Activated T-cell treated with anti-CD3 and anti-CD28 coated beads, Interleukin-2, amount 50 U/mL, for 72 hours (primary cell): Measurements from ENCODE around the gene MMS22L. TPM values are rescaled to one million over a fixed set of nuclear protein-coding genes. Genes with fewer than 3 reads are reported as not detected.
A peak's percentile ranks its signal among the peaks of the same experiment; 100 is the strongest.

Source experiments
- ATAC-seq, 2 donors: fragments of 150-1000 bp; cut with Tn5 transposase; replicated peaks in 1 of 2; 2 replicates each; pipeline ENCODE4 v1.10.0; 2021; ENCODE audit warnings: moderate library complexity in 2 of 2, mild to moderate bottlenecking in 1 of 2
- DNase-seq, 2 donors: peaks; one replicate each; pipeline ENCODE4 v3.0.0; 2021 to 2022; ENCODE audit warnings: mixed read lengths in 1 of 2
- H3K27ac Mint-ChIP-seq: one replicate; pipeline ENCODE4 v1.8.0; 2022; ENCODE audit warnings: mild to moderate bottlenecking, moderate library complexity, mixed read lengths
- H3K27me3 Mint-ChIP-seq: one replicate; pipeline ENCODE4 v1.8.0; 2022; ENCODE audit warnings: low read depth, mixed read lengths
- H3K36me3 Mint-ChIP-seq, 2 donors: one replicate each; pipeline ENCODE4 v1.8.0; 2022; ENCODE audit warnings: mixed read lengths in 2 of 2, mild to moderate bottlenecking in 1 of 2; ENCODE audit not compliant: insufficient read depth in 2 of 2
- H3K4me1 Mint-ChIP-seq: one replicate; pipeline ENCODE4 v1.8.0; 2022; ENCODE audit warnings: low read depth, mixed read lengths
- H3K4me3 Mint-ChIP-seq, 2 donors: one replicate each; pipeline ENCODE4 v1.8.0; 2022; ENCODE audit warnings: mild to moderate bottlenecking in 2 of 2, mixed read lengths in 2 of 2, moderate library complexity in 2 of 2
- H3K9me3 Mint-ChIP-seq, 2 donors: one replicate each; pipeline ENCODE4 v1.8.0; 2022; ENCODE audit warnings: mixed read lengths in 2 of 2
- total RNA-seq, 2 donors: library from RNA; stranded (reverse); gene quantifications; one replicate each; pipeline ENCODE4 v1.2.3, GENCODE V29; 2022

Gene MMS22L
- total RNA-seq, 2 donors from 2014 or later: 47.3 to 59.1 TPM

DNA sequence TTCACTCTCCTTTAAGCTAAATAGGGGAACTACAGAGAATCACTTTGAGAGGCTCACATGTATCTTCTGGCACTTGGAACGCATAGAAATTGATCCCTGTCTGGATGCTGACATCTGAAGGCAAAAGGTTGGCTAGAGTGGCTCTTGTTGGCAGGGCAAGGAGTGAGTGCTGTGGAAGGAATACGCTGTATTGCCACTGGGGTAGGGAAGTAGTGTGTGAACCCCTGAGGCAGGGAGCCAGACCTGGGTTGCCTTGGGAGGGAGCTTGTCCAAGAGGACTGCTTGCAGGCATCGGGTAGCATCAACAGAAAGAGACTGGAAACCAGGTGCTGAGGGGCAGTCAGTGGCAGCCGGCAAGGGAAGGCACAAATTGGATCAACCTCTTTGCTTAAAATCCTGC lies 8.9 kb upstream of the MMS22L start:
- no peak for ATAC-seq
- H3K4me3 Mint-ChIP-seq: no peak overlapping the region
- peaks cover 31% of the 10 kb centered on the region for H3K27me3 Mint-ChIP-seq
- H3K4me1 Mint-ChIP-seq: no peaks in the 10 kb centered on the region
- H3K36me3 Mint-ChIP-seq: no peaks in the 10 kb centered on the region
- peaks cover 0 to 2% of the 10 kb centered on the region in 2 donors for H3K9me3 Mint-ChIP-seq
- DNase-seq: no peak
- no peak overlapping the region for H3K27ac Mint-ChIP-seq

DNA sequence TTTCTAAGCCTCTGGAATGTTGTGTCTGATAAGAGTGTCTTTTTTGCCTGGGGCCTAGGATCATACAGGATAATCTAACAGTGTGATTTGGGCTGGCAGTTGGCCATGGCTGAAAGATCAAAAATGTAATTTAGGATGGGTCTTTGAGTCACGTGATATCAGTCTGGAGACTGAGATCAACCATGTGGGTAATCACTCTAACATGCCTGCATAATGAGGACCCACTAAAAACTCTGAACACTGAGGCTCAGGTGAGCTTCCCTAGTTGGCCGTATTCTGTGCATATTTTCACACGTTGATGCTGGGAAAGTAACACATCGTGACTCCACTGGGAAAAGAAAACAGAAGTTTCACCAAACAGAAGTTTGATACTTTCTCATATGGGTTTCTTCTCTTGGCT lies 6.3 kb upstream of the MMS22L start:
- ATAC-seq (no peak), DNase-seq (no peak)
- Mint-ChIP-seq H3K36me3 (no peaks in the 10 kb centered on the region), H3K27me3 (peaks cover 17% of the 10 kb centered on the region), H3K4me1 (no peaks in the 10 kb centered on the region), H3K27ac (no peak overlapping the region), H3K4me3 (no peak overlapping the region), H3K9me3 (peaks cover 0 to 2% of the 10 kb centered on the region in 2 donors)

DNA sequence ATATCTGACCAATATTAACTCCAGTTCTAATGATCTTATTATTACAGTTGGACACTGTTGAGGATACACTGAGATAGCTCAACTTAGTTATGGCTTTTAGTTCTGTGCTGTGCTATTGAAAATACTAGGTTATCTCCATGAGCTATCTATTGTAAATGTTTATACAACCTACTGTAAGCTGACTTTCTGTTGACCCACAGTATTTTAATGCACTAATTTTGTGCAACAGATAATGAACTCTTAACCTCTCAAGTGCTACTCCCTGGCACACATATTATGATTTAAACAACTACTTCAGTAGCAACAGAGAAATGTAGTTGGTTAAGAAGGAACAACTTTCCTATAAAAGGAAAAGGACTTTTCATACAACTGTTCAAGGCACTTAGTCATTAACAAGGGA lies 5.2 kb upstream of the MMS22L start:
- Mint-ChIP-seq H3K27me3 (peaks cover 7% of the 10 kb centered on the region), H3K27ac (no peak overlapping the region), H3K4me3 (no peak overlapping the region), H3K36me3 (no peaks in the 10 kb centered on the region), H3K4me1 (peaks cover 9% of the 10 kb centered on the region), H3K9me3 (peaks cover 0 to 2% of the 10 kb centered on the region in 2 donors)
- DNase-seq (no peak), ATAC-seq (no peak)

DNA sequence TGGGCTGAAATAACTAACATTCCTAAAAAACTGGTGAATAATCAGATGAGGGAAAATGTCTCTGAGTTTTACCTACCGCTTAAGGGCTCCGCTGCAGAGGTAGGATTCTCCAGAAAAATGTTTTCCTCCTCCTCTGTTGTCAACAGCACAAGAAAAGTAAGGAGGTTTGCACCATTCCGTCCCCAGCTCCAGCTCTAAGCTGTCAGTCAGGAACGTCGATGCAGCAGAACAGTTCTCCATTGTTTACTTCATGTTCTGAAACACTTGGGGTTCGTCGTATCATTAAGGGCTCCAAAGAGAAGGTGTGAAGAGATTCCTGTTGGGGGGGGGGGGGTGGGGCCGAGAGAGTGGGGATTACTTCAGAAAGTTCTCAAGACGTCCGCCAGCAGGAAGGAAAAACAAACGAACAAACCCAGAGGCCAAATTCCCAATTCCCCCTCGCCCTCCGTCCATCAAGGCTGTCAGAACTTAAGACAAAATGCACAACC lies 734 bp downstream of the MMS22L start:
- Mint-ChIP-seq H3K4me3 (peak overlapping the region; percentile 93), H3K36me3 (peaks cover 6 to 13% of the 10 kb centered on the region in 2 donors)

DNA sequence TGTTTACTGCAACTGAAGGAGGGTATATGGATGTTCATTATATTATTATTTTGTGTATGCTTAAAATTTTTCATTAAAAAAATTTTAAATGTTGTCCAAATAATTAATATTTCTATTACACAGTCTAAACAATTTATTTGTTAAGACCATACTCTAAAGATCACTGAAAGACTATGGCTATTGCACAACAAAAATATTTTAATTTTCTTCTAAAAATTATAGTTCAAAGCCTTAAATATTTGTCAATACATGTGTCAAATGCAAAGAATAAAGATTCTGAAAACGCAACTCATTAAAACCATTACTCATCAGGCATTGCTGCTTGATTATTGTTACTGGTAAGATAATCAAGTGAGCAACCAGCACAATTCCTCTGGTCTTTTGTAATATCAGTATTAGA lies 2.2 kb downstream of the MMS22L start:
- peak overlapping the region; percentile 93 for H3K4me3 Mint-ChIP-seq
- no peaks in the 10 kb centered on the region for H3K27me3 Mint-ChIP-seq
- ATAC-seq (no peak), DNase-seq (no peak)
- H3K4me1 Mint-ChIP-seq: peaks cover 22% of the 10 kb centered on the region
- no peaks in the 10 kb centered on the region for H3K9me3 Mint-ChIP-seq
- H3K36me3 Mint-ChIP-seq: peaks cover 8 to 19% of the 10 kb centered on the region in 2 donors
- no peak overlapping the region for H3K27ac Mint-ChIP-seq

More for the DNA sequence above, 734 bp downstream of the MMS22L start:
- Mint-ChIP-seq H3K27me3 (no peaks in the 10 kb centered on the region), H3K4me1 (peaks cover 22% of the 10 kb centered on the region), H3K9me3 (no peaks in the 10 kb centered on the region), H3K27ac (peak overlapping the region; percentile 75)
- peak in 1 of 2 donors; percentile 1 for DNase-seq
- no peak for ATAC-seq

DNA sequence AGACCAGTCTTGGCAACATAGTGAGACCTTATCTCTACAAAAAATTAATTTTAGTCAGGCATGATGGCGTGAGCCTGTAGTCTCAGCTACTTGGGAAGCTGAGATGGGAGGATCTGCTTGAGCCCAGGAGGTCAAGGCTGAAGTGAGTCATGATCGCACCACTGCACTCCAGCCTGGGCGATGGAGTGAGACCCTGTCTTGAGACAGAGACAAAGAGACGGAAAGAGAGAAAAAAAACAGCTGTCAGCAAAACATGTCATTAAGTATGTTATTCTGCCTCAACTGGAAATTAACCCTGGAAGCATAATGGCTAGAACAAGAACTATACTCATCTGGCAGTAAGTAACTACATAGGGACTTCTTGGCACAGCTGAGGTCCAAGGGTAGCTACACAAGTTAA lies 7.2 kb downstream of the MMS22L start:
- Mint-ChIP-seq H3K27ac (no peak overlapping the region), H3K27me3 (no peaks in the 10 kb centered on the region), H3K36me3 (peaks cover 12 to 39% of the 10 kb centered on the region in 2 donors), H3K4me3 (no peak overlapping the region), H3K9me3 (no peaks in the 10 kb centered on the region), H3K4me1 (peaks cover 11% of the 10 kb centered on the region)
- DNase-seq (no peak), ATAC-seq (no peak)

DNA sequence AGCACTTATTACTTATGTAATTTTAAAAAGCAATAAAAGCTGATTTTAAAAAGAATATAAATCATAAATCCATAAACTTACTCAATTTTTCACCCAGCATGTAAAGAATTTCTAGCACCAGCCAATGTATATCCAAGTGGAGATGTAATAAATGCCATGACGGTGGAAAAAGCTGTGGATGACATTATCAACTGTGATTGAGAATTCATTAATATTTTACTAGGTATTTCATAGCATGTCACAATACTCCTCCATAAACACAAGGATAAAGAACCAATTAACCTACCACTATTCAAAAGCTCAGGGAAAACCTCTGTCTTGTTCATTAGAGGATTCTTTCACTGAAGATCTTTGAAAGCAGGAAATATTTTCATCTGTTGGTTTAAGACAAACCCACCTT lies 13.2 kb downstream of the MMS22L start:
- peaks cover 13 to 45% of the 10 kb centered on the region in 2 donors for H3K36me3 Mint-ChIP-seq
- peaks cover 11% of the 10 kb centered on the region for H3K4me1 Mint-ChIP-seq
- DNase-seq: no peak
- no peak overlapping the region for H3K27ac Mint-ChIP-seq
- ATAC-seq: no peak
- no peak overlapping the region for H3K4me3 Mint-ChIP-seq
- H3K9me3 Mint-ChIP-seq: peaks cover 0 to 2% of the 10 kb centered on the region in 2 donors
- H3K27me3 Mint-ChIP-seq: no peaks in the 10 kb centered on the region

DNA sequence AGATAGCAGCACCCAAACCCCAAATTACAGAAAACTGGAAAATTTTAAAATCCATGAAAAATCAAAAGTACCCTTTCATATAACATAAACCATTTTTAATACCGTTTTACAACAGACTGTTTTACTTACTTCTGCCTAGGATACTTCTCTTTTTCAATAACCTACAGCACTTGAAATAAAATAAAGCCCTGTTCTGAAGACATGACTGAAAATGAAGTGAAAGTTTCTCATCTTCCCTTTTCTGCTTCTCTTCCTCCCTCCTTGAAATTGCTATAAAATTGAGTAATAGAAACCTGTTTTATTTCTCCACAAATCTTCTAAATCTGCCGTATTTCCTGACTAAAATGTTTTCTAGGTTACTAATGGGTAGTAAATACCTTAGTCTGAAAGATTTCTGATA lies 20.3 kb downstream of the MMS22L start:
- H3K27ac Mint-ChIP-seq: no peak overlapping the region
- no peaks in the 10 kb centered on the region for H3K27me3 Mint-ChIP-seq
- peaks cover 0 to 2% of the 10 kb centered on the region in 2 donors for H3K9me3 Mint-ChIP-seq
- ATAC-seq (no peak), DNase-seq (no peak)
- H3K4me3 Mint-ChIP-seq: no peak overlapping the region
- no peaks in the 10 kb centered on the region for H3K4me1 Mint-ChIP-seq
- peaks cover 17 to 52% of the 10 kb centered on the region in 2 donors for H3K36me3 Mint-ChIP-seq

DNA sequence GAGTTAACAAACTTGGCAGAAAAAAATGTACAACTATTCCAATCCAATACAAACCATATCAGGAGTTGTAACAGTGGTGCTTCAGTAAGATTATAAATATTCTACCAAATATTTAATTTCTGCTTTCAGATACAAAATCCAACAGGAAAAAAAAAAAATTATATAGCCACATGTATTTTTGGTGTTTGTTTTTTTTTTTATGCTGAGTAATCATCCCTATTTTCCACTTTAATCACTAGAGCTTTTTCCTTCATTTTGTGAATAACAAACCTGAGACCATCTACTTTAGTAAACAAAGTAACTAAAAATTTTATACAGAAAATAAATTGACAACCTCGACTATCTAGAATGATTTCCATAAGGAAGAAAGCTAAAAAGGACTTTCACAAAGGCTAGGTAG lies 36.2 kb downstream of the MMS22L start:
- no peaks in the 10 kb centered on the region for H3K27me3 Mint-ChIP-seq
- H3K4me1 Mint-ChIP-seq: no peaks in the 10 kb centered on the region
- no peak overlapping the region for H3K27ac Mint-ChIP-seq
- H3K4me3 Mint-ChIP-seq: no peak overlapping the region
- peaks cover 0 to 4% of the 10 kb centered on the region in 2 donors for H3K9me3 Mint-ChIP-seq
- DNase-seq (no peak), ATAC-seq (no peak)
- peaks cover 8 to 18% of the 10 kb centered on the region in 2 donors for H3K36me3 Mint-ChIP-seq

DNA sequence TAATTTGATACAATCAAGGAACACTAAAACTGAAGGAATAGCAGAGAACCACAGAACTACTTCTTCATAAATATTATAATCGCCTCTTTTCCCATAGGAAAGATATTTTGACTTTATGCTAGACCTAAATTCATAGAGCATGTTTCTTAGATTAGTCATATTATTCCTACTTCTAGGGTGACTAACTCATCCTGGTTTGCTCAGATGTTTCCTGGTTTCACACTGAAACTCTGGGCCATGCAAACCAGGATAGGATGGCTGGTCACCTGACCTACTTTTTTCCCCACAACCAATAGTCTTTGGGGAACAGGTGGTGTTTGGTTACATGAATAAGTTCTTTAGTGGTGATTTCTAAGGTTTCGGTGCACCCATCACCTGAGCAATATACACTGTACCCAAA lies 42.8 kb downstream of the MMS22L start:
- Mint-ChIP-seq H3K4me1 (no peaks in the 10 kb centered on the region), H3K27me3 (no peaks in the 10 kb centered on the region), H3K36me3 (peaks cover 15 to 27% of the 10 kb centered on the region in 2 donors), H3K9me3 (peaks cover 0 to 4% of the 10 kb centered on the region in 2 donors), H3K27ac (no peak overlapping the region), H3K4me3 (no peak overlapping the region)
- DNase-seq (no peak), ATAC-seq (no peak)

DNA sequence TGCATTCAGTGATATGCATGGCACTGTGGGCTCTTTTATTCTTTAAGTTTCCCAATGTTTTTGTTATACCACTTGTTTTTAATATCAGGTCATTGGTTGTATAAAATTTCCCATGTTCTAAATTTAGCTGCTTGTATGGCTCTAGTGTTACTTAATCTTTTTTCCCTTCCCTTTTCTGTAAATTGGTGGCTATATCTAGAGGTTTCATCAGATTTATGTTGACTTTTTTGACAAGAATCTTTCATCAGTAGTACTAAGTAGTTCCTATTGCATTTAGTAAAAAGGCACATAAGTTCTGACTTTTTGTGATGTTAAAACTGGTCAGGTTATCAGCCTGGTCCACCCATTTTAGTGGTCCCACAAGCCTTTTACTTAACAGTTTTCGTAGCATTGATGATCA lies 51.1 kb downstream of the MMS22L start:
- no peaks in the 10 kb centered on the region for H3K4me1 Mint-ChIP-seq
- peaks cover 10 to 37% of the 10 kb centered on the region in 2 donors for H3K36me3 Mint-ChIP-seq
- DNase-seq: no peak
- no peak overlapping the region for H3K27ac Mint-ChIP-seq
- H3K4me3 Mint-ChIP-seq: no peak overlapping the region
- no peak for ATAC-seq
- H3K27me3 Mint-ChIP-seq: no peaks in the 10 kb centered on the region
- no peaks in the 10 kb centered on the region for H3K9me3 Mint-ChIP-seq

DNA sequence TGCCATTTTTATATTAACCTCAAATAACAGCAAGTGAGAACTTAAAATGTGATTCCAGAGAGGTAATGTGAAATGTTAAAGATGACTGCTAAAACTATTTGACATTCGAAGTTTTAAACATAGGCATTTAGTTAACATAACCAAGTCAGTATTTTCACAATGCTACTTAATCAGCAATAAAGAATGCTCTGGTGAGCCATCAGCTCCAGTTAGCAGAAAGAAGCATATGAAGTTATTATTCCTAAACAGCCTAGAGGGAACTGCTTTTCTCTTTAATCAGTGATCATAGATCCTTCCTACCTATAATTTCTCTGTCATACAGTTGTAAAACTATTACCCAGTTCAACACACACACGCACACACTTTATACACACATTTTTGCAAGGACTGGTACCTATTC lies 60.1 kb downstream of the MMS22L start:
- no peaks in the 10 kb centered on the region for H3K4me1 Mint-ChIP-seq
- no peak overlapping the region for H3K4me3 Mint-ChIP-seq
- H3K36me3 Mint-ChIP-seq: peaks cover 6 to 12% of the 10 kb centered on the region in 2 donors
- no peak for ATAC-seq
- no peaks in the 10 kb centered on the region for H3K27me3 Mint-ChIP-seq
- no peaks in the 10 kb centered on the region for H3K9me3 Mint-ChIP-seq
- no peak overlapping the region for H3K27ac Mint-ChIP-seq
- DNase-seq: no peak

DNA sequence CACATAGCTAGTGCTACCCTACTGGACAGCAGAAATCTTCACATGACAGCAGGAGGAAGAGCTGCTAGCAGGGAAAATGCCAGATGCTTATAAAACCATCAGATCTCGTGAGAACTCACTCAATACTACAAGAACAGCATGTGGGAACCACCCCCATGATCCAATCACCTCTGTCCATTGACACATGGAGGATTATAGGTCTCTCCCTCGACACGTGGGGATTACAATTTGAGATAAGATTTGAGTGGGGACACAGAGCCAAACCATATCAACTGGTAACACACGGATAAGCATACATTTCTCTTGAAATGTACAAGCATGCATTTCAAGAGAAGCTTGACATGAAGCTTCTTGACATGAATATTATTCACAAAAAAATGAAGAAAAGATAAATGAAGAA lies 64.1 kb downstream of the MMS22L start:
- Mint-ChIP-seq H3K36me3 (peaks cover 4 to 10% of the 10 kb centered on the region in 2 donors), H3K4me3 (no peak overlapping the region), H3K27ac (no peak overlapping the region), H3K4me1 (peaks cover 6% of the 10 kb centered on the region), H3K9me3 (no peaks in the 10 kb centered on the region), H3K27me3 (no peaks in the 10 kb centered on the region)
- ATAC-seq (no peak), DNase-seq (no peak)

DNA sequence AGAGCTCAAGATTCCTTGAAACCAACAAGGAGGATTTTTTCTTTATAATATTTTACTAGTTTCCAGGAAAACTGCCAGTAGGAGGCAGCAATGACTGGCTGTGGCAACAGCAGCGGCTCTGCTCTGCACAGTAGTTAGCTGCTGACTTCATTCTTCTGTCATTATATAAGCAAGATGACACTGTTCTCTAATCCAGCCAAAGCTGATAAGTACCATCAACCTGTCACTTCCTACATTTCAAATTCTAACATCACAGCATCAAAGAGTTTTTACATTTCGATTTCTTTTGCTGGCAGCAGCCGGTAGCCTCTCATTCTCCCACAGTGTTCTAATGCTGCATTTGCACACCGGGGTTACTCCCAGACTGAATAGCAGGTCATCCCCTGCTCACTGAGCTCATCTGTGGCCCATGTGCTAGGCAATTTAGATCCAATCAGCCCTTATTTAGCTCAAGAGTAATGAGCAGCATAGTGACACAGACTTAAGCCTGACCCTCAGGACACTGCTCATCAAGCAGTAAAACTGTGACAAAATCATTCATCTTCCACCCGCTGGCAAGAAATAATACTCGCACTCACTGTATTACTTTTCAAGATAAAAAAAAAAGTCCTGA lies 67.8 kb downstream of the MMS22L start:
- ATAC-seq (peak in 1 of 2 donors; percentile 49), DNase-seq (no peak)
- H3K36me3 Mint-ChIP-seq: peaks cover 3 to 6% of the 10 kb centered on the region in 2 donors
- H3K27ac Mint-ChIP-seq: no peak overlapping the region
- H3K9me3 Mint-ChIP-seq: no peaks in the 10 kb centered on the region
- peaks cover 6% of the 10 kb centered on the region for H3K4me1 Mint-ChIP-seq
- H3K4me3 Mint-ChIP-seq: no peak overlapping the region
- no peaks in the 10 kb centered on the region for H3K27me3 Mint-ChIP-seq
